Panc1 (cell line): ENCODE measurements around the gene DAAM2.

Experiments
- POLR2AphosphoS5 ChIP-seq: IDR thresholded peaks from 2 replicates; pipeline ENCODE4 v1.6.1; 2012; ENCODE audit warnings: mild to moderate bottlenecking, low read depth, low read length, moderate library complexity
- SIN3A ChIP-seq: IDR thresholded peaks from 2 replicates; pipeline ENCODE4 v1.6.1; 2012; ENCODE audit warnings: low read depth, mild to moderate bottlenecking, low read length, moderate library complexity, borderline replicate concordance; ENCODE audit not compliant: insufficient read depth
- TCF7L2 ChIP-seq: IDR thresholded peaks from 2 replicates; pipeline ENCODE4 v1.6.1; 2011; ENCODE audit warnings: mild to moderate bottlenecking, low read depth, low read length, inconsistent platforms
- TF ChIP-seq, protein P1 (sequence below): fragments of 450-650 bp; IDR thresholded peaks from 2 replicates; pipeline ENCODE4 v1.5.1; 2017; ENCODE audit warnings: mild to moderate bottlenecking
- TF ChIP-seq, protein P2 (sequence below), 2 experiments: IDR thresholded peaks; 2 replicates each; pipeline ENCODE4 v1.6.1; 2011 to 2012; ENCODE audit warnings: low read depth in 2 of 2, control low read depth in 1 of 2, low read length in 1 of 2, mild to moderate bottlenecking in 1 of 2, moderate library complexity in 1 of 2; ENCODE audit not compliant: insufficient read depth in 1 of 2

DNA sequence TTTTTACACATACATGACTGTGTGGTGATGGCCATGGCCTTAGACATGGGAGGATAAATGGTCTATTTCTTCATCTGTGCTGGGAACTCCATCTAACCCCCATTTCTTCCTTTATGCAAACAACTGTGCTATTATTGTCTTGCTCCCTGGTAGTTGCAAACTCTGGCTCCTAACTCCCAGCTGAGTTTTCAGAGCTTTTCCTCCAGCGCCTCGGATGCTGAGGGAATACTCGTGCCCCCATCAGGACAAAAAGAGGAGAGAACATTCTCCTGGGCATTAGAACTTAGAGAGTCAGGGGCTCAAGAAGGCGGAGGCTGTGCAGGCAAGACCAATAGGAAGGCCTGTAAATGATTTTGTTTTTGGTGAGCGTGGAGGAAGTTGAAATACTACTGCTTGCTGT, 2.1 kb downstream of the DAAM2 start:
- TF ChIP-seq, protein P1, sequence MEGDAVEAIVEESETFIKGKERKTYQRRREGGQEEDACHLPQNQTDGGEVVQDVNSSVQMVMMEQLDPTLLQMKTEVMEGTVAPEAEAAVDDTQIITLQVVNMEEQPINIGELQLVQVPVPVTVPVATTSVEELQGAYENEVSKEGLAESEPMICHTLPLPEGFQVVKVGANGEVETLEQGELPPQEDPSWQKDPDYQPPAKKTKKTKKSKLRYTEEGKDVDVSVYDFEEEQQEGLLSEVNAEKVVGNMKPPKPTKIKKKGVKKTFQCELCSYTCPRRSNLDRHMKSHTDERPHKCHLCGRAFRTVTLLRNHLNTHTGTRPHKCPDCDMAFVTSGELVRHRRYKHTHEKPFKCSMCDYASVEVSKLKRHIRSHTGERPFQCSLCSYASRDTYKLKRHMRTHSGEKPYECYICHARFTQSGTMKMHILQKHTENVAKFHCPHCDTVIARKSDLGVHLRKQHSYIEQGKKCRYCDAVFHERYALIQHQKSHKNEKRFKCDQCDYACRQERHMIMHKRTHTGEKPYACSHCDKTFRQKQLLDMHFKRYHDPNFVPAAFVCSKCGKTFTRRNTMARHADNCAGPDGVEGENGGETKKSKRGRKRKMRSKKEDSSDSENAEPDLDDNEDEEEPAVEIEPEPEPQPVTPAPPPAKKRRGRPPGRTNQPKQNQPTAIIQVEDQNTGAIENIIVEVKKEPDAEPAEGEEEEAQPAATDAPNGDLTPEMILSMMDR: no peak
- TF ChIP-seq, protein P2, sequence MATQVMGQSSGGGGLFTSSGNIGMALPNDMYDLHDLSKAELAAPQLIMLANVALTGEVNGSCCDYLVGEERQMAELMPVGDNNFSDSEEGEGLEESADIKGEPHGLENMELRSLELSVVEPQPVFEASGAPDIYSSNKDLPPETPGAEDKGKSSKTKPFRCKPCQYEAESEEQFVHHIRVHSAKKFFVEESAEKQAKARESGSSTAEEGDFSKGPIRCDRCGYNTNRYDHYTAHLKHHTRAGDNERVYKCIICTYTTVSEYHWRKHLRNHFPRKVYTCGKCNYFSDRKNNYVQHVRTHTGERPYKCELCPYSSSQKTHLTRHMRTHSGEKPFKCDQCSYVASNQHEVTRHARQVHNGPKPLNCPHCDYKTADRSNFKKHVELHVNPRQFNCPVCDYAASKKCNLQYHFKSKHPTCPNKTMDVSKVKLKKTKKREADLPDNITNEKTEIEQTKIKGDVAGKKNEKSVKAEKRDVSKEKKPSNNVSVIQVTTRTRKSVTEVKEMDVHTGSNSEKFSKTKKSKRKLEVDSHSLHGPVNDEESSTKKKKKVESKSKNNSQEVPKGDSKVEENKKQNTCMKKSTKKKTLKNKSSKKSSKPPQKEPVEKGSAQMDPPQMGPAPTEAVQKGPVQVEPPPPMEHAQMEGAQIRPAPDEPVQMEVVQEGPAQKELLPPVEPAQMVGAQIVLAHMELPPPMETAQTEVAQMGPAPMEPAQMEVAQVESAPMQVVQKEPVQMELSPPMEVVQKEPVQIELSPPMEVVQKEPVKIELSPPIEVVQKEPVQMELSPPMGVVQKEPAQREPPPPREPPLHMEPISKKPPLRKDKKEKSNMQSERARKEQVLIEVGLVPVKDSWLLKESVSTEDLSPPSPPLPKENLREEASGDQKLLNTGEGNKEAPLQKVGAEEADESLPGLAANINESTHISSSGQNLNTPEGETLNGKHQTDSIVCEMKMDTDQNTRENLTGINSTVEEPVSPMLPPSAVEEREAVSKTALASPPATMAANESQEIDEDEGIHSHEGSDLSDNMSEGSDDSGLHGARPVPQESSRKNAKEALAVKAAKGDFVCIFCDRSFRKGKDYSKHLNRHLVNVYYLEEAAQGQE (IDR thresholded peaks at IDR 0.05; ENCODE audit: insufficient read depth in 1 of 2, low read depth in 2 of 2, low read length in 1 of 2): no peak
- TF ChIP-seq SIN3A (no peak), POLR2AphosphoS5 (no peak), TCF7L2 (no peak)
